ENCODE measurements around the gene KCMF1.

Gene KCMF1

GRCh38 chr2:85077859-85078419 is 107.0 kb downstream of the KCMF1 start:
- no peak for DNase-seq (ENCODE audit: low read depth in 1 of 2, low spot score in 1 of 2)

DNA sequence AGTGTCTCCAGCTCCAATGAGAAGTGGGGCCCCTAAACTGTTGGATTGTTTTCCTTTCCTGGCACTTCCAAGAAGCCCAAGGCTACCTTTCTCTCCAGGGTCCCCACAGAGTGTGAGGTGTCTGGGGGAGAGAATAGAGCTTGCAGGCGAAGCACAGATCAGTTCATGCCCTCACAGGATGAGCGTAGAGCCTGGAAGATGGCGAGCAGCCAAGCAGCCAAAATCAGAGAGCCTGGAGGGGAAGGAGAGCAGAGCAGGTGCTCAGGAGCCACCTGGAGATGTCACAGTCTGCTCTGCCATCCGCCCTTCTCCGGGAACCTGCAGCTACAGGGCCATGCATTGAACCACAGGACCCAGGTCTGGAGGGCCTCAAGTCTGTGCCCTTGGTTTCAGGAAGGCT is 107.6 kb downstream of the KCMF1 start:
- DNase-seq (ENCODE audit: low read depth in 1 of 2, low spot score in 1 of 2): no peak

DNA sequence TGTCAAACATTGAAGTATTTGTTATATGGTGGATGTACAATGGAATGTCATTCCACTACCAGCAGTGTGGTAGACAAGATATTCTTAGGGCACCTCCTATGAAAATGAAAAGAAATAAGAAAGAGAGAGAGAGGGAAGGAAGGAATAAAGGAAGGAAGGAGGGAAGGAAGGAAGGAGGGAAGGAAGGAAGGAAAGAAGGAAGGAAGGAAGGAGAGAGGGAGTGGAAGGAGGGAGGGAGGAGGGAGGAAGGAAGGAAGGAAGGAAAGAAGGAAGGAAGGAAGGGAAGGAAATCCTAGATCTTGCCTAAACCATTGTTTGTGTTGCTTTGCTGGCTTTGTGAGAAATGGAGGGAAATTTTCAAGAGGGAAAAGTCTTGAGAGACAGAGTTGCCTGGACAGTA is 112.1 kb downstream of the KCMF1 start:
- no peak for DNase-seq (ENCODE audit: low read depth in 1 of 2, low spot score in 1 of 2)

DNA sequence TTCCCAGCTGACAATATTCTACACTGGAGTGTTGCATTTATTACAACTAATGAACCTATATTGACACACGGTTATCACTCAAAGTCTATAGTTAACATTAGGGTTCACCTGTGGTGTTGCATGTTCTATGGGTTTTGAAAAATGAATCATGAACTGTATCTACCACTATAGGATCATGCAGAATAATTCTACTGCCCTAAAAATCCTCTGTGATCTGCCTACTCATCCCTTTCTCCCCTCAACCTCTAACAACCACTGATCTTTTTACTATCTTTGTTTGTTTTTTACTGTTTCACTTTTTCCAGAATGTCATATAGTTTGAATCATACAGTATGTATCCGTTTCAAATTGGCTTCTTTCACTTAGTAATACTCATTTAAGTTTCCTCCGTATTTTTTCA is 114.6 kb downstream of the KCMF1 start:
- DNase-seq (ENCODE audit: low read depth in 1 of 2, low spot score in 1 of 2): no peak

DNA sequence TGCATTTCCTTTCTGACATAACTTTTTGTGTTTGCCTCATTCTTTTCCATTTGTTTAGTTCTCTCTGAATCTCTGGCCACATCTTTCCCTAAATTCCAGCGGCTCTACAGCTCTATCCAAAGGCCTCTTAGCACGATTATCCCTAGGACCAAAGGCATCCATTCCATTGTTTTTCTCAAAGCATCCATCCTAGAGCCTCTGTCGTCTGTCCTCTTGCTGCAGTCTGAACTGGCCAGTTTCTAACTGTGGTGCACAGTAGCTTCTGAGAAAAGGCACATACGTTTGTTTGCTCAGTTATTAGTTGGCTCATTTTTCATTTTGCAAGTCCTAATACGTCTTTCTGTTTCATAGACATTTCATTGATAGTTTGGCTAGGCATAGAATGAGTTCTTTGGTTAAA is 116.6 kb downstream of the KCMF1 start:
- no peak for DNase-seq (ENCODE audit: low read depth in 1 of 2, low spot score in 1 of 2)

- no peak for DNase-seq (ENCODE audit: low read depth in 1 of 2, low spot score in 1 of 2)
These were observed 118.0 kb downstream of the KCMF1 start for GRCh38 chr2:85088921-85089320.

DNA sequence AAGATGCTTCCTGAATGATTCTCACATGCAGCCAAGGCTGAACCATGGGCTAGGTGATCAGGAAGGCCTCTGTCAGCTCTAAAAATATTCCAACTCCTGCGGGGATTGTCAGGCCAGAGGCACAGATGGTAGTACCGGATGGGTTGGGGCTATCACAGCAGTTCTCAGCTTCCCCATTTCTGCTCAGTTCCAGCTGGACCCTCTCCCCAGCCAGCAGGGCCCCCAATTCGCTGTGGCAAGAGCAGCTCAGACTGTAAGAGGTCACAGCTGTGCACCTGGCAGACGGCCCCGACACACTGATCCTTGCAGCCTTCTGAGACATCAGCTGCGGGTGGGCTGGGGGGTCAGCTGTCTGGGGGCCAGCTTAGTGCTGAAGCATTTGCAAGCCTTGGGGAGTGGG is 118.6 kb downstream of the KCMF1 start:
- no peak for DNase-seq (ENCODE audit: low read depth in 1 of 2, low spot score in 1 of 2)

DNA sequence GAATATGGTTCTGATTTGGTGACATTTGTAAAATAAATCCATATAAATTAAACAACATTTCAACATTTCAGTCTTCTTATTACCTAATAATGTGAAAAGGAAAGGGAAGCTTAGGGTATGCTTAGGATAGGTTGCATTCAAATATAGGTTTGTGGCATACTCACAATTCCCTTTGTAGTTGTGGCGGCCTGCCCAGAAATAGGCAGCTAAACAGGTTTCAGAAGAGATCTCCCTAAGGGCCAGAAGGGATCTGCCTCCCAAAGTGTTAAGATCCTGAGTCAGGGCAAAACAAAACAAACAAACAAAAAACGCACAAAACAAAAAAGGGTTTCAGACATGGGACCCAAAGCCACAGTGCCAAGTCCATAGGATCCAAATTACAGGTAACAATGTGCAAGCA is 120.9 kb downstream of the KCMF1 start:
- no peak for DNase-seq (ENCODE audit: low read depth in 1 of 2, low spot score in 1 of 2)

DNA sequence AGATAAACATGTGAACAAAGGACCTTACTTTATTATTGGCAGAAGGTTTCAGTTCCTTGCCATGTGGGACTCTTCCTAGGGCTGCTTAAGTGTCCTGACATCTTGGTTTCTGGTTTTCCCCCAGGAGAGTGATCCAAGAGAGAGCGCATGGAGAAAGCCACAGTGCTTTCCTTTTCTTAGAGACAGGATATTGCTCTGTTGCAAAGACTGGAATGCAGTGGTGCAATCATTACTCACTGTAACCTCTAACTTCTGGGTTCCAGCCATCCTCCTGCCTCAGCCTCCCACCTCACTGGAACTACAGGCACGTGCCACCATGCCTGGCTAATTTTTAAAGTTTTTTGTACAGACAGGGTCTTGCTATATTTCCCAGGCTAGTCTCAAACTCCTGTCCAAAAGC is 124.1 kb downstream of the KCMF1 start:
- DNase-seq (ENCODE audit: low read depth in 1 of 2, low spot score in 1 of 2): no peak

DNA sequence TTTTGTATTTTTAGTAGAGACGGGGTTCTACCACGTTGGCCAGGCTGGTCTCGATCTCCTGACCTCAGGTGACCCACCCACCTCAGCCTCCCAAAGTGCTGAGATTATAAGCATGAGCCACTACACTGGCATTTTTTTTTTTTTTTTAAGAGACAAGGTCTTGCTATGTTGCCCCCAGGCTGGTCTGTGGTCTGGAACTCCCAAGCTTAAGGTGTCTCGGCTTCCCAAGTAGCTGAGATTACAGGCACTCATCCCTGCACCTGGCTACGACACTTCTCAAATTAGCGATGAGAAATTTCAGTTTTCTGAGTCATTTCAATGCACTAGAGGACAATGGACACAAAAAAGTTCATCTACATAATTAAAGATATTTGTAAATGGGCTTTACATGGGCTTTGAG is 125.7 kb downstream of the KCMF1 start:
- DNase-seq (ENCODE audit: low read depth in 1 of 2, low spot score in 1 of 2): no peak

- DNase-seq (ENCODE audit: low read depth in 1 of 2, low spot score in 1 of 2): no peak
These were observed 133.3 kb downstream of the KCMF1 start for GRCh38 chr2:85104228-85104627.

- DNase-seq (ENCODE audit: low read depth in 1 of 2, low spot score in 1 of 2): no peak
These were observed 135.7 kb downstream of the KCMF1 start for GRCh38 chr2:85106489-85107180.
